ENCODE results near the gene SPSB4.

The SPSB4 gene

GRCh38 chr3:141073580-141073979 is 22.4 kb downstream of the SPSB4 start:
- DNase-seq (ENCODE audit: low read depth in 2 of 2) = no peak

- DNase-seq (ENCODE audit: low read depth in 2 of 2) = no peak
Measured at GRCh38 chr3:141074529-141074928, 23.4 kb downstream of the SPSB4 start.

DNA sequence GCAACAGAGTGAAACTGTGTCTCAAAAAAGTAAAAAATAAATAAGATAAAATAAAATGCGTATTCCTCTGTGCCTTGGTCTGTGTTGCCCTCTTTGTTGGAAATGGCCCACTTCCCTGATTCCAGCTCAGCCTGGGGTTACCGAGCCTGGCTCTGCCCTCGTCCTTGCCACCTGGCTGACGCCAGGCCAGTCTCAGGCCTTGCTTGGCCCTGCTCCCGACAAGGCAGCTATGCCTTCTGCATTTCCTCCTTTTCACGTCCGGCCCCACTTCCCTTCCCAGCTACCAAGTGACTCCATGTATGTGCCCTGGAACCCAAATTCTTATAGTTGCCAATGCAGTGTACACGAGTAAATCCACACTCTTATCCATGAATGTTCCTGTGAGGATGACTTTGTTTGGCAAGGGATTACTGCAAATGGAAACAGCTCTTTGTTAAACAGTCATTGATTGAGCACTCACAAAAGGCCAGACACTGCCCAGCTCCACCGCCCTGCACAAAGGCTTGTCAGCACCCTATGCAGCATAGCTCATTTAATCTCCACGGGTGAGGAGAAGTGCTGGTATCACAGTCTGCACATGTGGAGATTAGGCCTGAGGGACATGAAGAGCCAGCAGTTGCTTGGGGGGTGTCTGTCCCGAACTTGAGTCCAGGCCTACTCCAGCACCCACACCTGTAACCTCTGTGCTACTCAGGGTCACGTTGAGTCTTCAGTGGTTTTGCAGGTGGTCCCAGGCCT is 25.1 kb downstream of the SPSB4 start:
- no peak for DNase-seq (ENCODE audit: low read depth in 2 of 2)

DNA sequence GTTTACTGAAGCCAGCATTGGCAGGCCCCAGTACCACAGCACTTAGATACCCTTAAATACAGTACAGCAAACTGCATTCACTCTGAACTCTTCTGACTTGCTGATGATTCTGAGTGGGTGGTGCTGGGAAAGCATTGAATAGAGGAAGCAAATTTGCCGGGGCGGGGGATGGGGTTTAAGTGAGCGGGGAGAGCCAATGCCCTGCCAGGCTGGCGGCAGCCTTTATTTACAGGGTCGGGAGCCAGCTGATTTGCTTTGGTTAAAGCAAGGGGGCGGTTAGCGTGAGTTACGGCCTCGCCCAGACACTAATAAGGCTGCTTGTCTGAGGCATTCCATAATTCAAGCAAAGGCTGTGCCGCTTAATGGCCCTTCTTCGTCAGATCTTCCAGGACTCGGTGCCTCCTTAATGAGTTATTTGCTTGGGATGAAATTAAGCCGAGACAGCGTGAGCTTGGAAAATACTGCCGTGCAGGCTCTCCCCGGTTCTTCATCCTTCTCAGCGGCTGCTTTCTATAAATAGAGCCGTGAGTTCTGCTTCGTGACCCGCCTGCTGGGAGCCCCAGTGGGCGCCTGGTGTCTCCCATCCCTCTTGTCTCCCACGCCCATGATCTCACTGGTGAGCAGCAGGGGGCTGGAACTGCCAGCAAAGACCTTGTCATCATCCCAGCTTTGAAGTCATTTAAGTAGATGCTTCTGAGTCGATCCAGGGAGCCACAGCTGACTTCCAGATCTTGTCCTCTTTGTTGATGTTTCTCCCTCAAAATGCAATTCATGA is 25.8 kb downstream of the SPSB4 start:
- DNase-seq (ENCODE audit: low read depth in 2 of 2) = no peak

DNA sequence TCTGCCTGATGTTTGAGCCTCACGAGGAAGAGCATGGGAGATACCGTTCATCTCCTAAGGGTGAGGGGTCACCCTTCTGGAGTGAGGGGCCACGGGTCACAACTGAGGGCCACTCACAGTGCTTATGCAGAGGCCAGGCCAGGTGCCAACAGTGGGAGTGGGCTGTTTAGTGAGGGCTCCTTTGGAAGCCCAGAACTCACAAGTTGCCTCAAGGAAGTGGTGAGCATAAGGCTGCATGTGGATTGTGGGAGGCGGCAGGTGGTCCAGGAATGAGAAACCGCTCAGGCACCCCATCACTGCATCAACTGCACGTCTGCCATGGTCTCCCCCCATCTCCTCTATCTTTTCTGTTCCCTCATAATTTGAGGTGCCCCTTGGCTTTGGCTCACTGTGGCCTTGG is 26.5 kb downstream of the SPSB4 start:
- DNase-seq (ENCODE audit: low read depth in 2 of 2) = no peak

DNA sequence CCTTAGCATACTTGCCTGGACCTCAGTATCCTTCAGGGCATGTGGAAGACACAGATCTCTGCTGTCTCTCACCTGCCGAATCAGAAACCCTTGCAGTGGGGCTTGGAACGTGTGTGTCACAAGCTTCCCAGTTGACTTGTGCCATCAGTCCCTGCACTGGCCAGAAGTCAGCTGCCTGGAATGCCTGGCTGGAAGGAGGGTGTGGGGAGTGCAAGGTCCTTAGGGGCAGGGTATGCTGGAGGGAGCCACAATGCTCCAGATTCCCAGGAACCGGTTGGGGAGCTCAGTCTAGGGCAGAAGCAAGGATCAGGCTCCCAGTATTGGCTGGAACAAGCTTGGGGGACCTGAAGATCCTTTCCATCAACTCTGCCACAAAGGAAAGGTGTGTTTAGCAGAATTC is 27.1 kb downstream of the SPSB4 start:
- DNase-seq (ENCODE audit: low read depth in 2 of 2) = no peak

DNA sequence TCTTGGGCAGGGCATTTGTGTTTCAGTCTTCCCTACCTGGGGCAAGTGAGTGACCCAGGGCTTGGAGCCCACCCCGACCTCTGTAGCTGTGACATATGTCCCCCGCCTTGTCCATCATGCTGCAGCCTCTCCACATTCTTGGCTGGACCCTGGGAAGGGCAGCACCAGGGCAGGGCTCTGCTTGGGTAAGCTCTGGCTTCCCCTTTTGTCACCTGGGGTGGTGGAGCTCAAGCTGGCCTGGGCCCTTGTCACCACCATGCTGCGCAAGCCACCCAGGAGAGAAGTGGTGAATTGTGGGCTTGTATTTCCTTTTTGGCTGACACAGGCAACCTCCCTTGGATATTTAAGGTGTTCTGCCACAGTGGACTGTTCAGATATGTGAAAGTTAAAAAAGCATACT is 29.3 kb downstream of the SPSB4 start:
- no peak for DNase-seq (ENCODE audit: low read depth in 2 of 2)

DNA sequence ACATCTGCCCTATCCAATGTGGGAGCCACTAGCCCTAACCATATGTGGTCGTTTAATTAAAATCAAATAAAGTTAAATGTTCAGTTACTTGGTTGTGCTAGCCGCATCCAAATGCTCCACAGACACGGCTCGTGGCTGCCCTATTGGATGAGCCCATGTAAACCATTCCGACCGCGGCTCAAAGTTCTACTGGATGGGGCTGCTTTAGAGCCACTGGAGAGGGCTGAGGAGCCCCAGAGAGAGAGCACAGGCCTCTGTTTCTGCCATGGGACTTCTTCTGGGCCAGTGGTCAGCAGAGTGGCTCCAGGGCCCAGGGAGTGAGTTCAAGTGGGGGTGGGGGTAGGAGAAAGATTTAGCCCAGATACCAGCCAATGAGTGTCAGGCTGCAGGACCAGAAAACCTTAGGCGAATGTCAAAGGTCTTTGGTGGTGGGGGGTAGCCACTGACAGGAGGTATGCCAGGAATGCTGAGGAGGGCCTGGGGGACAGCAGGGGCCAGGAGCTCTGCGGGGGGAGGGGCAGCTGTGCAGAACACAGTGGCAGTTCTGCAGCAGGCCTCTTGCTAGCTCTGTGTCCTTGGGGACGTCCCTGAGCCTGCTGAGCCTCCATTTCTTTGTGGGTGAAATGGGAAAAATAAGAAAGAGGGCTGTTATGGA is 30.1 kb downstream of the SPSB4 start:
- no peak for DNase-seq (ENCODE audit: low read depth in 2 of 2)

DNA sequence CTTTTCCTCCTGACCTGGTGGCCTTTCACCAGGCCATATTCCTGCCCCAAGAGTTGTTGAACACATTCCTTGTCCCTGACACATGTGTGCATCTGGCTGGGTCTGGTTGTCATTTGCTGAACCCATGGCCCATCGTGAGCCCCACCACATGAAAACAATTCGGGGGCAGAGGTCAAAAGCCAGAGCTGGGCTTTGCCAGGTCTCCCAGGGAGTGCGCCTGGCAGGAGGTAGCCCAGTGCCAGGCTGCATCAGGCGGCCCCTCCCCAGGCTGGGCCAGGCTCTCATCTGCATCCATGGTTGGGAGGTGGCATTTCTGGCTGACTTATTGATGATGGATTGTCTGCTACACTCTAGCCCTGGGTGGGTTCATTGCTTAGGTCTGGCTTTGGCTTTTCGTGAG is 30.9 kb downstream of the SPSB4 start:
- no peak for DNase-seq (ENCODE audit: low read depth in 2 of 2)

DNA sequence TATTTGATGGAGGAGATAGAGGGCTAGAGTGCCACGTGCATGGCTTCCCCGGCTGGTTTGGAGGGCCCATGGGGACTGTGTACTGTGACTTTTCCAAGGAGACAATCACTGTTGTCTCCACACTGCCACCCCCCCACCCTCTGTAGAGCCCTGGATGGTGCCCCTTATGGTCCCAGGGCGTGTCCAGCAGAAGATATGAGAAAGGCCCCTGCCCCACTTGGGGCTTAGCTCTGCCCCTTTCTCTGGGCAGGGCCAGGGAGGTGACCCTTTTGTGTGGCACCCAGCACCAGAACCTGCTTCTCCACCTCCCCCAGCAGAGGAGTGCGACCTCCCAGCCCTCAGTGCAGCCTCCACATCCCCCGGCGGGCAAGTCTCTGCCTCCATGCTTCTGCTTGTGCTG is 32.1 kb downstream of the SPSB4 start:
- DNase-seq (ENCODE audit: low read depth in 2 of 2) = no peak

- DNase-seq (ENCODE audit: low read depth in 2 of 2) = no peak
Measured at GRCh38 chr3:141083836-141084649, 32.9 kb downstream of the SPSB4 start.

DNA sequence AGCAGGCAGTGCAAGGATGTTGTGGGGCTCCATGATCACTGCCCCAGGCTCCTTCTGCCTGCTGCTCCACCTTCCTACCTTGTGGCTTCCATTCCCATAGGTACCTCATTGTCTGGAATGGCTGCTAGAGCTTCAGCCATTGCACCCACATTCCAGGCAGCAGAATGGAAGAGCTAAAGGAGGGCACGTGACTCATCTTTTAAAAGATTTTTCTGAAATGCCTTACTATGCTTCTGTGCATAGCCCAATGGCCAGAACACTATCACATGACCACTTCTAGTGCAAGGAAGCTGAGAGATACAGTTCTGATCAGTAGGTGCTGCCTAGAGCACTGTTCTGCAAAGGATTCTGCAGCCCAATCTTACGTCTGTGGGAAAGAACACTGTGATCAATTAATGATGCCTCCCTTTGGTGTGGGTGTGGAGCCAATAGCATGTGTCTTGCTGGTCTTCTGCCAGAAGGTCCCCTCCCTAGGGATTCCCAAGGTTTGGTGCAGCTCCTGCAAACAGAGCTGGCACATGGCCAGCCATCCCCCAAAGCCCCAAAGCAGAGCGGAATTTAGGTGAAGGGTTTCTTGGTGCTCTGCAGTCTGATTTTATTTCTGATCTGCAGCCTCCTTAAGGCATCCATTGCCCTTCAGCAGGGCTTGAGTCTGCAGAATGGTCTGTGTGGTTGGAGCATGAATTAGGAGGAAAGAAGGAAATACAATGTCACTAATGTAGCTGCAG is 34.4 kb downstream of the SPSB4 start:
- no peak for DNase-seq (ENCODE audit: low read depth in 2 of 2)

DNA sequence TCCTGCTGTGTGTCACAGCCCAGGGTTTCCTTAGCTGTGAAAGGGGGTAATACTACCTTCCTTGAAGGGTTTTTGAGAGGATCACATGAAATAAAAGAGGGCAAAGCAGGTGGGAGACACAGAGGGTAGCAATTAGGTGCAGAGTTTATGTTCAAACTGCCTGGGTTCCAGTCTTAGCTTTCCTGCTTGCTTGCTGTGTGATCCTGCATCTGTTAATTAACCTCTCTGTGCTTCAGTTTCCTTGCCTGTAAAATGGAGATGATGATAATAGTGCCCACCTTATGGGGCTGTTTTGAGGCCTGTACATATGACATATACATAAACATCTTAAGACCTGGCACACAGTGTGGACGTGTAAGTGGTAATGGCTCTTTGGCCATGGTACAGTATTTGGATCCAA is 35.0 kb downstream of the SPSB4 start:
- no peak for DNase-seq (ENCODE audit: low read depth in 2 of 2)

DNA sequence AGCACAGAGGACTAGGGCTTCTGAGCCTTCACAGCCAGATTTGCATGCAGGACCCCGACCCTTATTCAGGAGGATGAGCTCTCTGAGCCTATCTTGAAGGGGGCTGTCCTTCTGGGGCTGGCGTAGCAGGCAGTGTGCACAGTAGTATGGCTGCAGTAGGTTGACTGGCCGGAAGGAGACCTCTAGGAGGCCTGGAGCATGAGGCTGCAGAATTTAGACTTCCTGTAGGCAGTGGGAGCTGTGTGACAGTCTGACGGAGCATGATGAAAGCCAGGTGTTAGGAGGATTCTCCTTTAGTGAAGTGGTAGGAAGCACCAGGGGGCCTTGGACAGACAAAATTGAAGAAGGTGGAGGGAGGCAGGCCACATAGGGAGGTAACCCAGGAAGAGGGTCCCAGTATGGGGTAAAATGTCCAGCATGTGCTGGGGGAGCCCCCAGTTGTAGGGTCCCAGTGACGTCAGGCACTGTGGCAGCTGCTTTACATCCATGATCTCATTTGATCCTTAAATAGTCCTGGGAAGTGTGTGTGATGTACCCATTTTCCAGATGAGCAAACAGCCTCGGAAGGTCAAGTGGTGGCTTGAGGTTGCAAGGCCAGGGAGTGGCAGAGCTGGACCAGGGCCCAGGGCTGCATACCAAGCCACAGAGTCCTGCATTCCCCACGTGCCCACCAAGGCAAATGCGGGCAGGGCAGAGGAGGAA is 36.1 kb downstream of the SPSB4 start:
- no peak for DNase-seq (ENCODE audit: low read depth in 2 of 2)

DNA sequence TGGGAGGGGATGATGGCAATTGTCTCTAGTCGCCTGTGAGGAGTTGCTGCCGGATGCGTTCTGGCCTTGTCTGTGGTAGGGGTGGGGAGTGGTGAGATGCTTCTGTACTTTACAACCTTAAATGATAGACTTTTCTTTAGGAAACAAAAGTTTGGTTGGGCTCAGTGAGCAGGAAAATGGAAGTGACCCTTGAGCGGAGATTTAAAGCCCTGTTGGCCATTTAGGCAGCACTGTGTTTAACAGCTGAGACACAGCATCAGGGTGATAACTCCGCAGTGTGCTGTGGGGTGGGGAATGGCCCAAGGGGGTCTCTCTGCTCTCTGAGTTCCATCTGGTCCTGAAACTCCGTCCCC is 36.6 kb downstream of the SPSB4 start:
- no peak for DNase-seq (ENCODE audit: low read depth in 2 of 2)

GRCh38 chr3:141089339-141090152 is 38.4 kb downstream of the SPSB4 start:
- DNase-seq (ENCODE audit: low read depth in 2 of 2) = no peak

DNA sequence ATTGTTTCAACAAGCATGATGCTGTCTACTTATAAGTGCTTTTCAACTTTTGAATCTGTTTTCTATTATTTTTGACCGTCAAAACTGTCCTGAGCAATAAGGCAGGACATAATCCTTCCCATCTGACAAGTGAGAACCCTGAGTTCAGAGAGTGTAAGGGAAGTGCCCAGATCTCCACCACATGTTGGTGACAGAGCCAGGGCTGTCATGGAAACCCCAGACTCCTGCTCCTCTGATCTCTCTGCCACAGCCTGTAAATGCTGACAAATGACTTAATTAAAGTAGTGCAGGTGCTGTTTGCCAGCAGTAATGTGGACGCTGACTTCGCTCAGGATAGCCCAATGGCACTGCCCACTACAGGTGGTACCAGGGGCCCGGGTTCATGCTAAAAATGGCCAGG is 40.3 kb downstream of the SPSB4 start:
- no peak for DNase-seq (ENCODE audit: low read depth in 2 of 2)

- no peak for DNase-seq (ENCODE audit: low read depth in 2 of 2)
Measured at GRCh38 chr3:141092663-141093062, 41.5 kb downstream of the SPSB4 start.

DNA sequence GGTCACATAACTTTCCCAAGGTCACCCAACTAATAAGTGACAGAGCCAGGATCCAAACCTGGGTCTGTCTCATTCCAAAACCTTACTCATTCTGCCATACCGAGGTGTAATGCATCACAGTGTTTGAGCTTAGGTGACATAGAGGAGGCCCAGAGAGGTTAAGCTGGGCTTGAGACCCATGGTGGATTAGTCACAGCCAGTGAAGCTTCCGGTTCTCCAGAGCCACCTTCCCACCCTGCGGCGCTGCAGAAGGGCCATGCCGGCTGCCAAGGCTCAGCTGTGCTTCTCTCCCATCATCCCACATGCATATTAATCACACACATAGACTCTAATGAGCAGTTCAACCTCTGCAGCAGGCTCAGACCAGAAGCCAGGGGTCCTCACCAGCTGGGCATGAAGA is 42.2 kb downstream of the SPSB4 start:
- no peak for DNase-seq (ENCODE audit: low read depth in 2 of 2)

Measured in stimulated activated CD8-positive, alpha-beta memory T cell treated with anti-CD3 and anti-CD28 coated beads, Interleukin-15, amount 100 ng/mL, for 48 hours (primary cell).